Uterus (tissue), 4 donors: ENCODE measurements around the gene SH3RF3. TPM values are rescaled to one million over a fixed set of nuclear protein-coding genes. Genes with fewer than 3 reads are reported as not detected.

Experiments used
- DNase-seq, 2 donors: peaks; one replicate each; pipeline ENCODE4 v3.0.0-alpha.2; 2019 to 2020
- H3K27ac ChIP-seq, 2 donors: fragments of 200-600 bp; sonication (generic); 1 replicate in 1 of 2; 2 replicates in 1 of 2; pipeline ENCODE4 v1.5.1; 2016 to 2018
- H3K27me3 ChIP-seq, 2 donors: fragments of 200-600 bp; sonication (generic); one replicate each; pipeline ENCODE4 v1.5.1; 2018 to 2019; ENCODE audit warnings: control low read depth in 1 of 2
- H3K36me3 ChIP-seq, 2 donors: fragments of 200-600 bp; sonication (generic); one replicate each; pipeline ENCODE4 v1.5.1; 2019; ENCODE audit warnings: control low read depth in 1 of 2
- H3K4me1 ChIP-seq, 2 donors: fragments of 200-600 bp; sonication (generic); one replicate each; pipeline ENCODE4 v1.5.1; 2018 to 2019; ENCODE audit warnings: control low read depth in 1 of 2
- H3K4me3 ChIP-seq, 2 donors: fragments of 200-600 bp; sonication (generic); 1 replicate in 1 of 2; 2 replicates in 1 of 2; pipeline ENCODE4 v1.5.1; 2018 to 2019; ENCODE audit warnings: mild to moderate bottlenecking in 1 of 2
- H3K9me3 ChIP-seq, 2 donors: fragments of 200-600 bp; sonication (generic); one replicate each; pipeline ENCODE4 v1.5.1; 2019; ENCODE audit warnings: control low read depth in 1 of 2
- POLR2A ChIP-seq, 2 donors: fragments of 450-650 bp; IDR thresholded peaks; one replicate each; pipeline ENCODE4 v1.6.1; 2016; ENCODE audit warnings: antibody characterized with exemption in 2 of 2, mild to moderate bottlenecking in 1 of 2, moderate library complexity in 1 of 2
- intact Hi-C: fragments of 100-400 bp; cut with DNase I; formaldehyde crosslinking; loops from one replicate; pipeline ENCODE4 v1.15.1; 2023; ENCODE audit warnings: low total_unique reads
- total RNA-seq, 4 donors: library from RNA; depleted of rRNA in 3 of 4; stranded (reverse); fragments of >200 nt in 3 of 4; gene quantifications; one replicate each; pipeline versions ENCODE4 v1.1.0 to v1.2.4, GENCODE V29; 2014 to 2023
- TF ChIP-seq, protein P1 (sequence below), 4 experiments: fragments of 200-600 bp in 2 of 4; fragments of 450-650 bp in 2 of 4; sonication (generic) in 2 of 4; IDR thresholded peaks; one replicate each; pipeline ENCODE4 v1.5.1; 2016 to 2019; ENCODE audit warnings: antibody characterized with exemption in 4 of 4, mild to moderate bottlenecking in 2 of 4, moderate library complexity in 1 of 4
- donor health status: DM: yes; HTN: yes; CAD: no.

SH3RF3 gene
- total RNA-seq, 4 donors from 2014 or later: 5.1 to 10.2 (median 8.7) TPM; not detected in 1

GRCh38 chr2:109083771-109084170 lies 45.2 kb upstream of the SH3RF3 start:
- intact Hi-C loops: no loop called here
- Histone ChIP-seq H3K36me3 (no peaks in the 10 kb centered on the region), H3K9me3 (no peaks in the 10 kb centered on the region), H3K4me1 (no peaks in the 10 kb centered on the region), H3K27me3 (no peaks in the 10 kb centered on the region), H3K4me3 (no peak overlapping the region), H3K27ac (no peak overlapping the region)
- DNase-seq: no peak
- TF ChIP-seq, protein P1, sequence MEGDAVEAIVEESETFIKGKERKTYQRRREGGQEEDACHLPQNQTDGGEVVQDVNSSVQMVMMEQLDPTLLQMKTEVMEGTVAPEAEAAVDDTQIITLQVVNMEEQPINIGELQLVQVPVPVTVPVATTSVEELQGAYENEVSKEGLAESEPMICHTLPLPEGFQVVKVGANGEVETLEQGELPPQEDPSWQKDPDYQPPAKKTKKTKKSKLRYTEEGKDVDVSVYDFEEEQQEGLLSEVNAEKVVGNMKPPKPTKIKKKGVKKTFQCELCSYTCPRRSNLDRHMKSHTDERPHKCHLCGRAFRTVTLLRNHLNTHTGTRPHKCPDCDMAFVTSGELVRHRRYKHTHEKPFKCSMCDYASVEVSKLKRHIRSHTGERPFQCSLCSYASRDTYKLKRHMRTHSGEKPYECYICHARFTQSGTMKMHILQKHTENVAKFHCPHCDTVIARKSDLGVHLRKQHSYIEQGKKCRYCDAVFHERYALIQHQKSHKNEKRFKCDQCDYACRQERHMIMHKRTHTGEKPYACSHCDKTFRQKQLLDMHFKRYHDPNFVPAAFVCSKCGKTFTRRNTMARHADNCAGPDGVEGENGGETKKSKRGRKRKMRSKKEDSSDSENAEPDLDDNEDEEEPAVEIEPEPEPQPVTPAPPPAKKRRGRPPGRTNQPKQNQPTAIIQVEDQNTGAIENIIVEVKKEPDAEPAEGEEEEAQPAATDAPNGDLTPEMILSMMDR (IDR thresholded peaks at IDR 0.05): no peak
- TF ChIP-seq POLR2A (IDR thresholded peaks at IDR 0.05): no peak

GRCh38 chr2:109084341-109084740 lies 44.7 kb upstream of the SH3RF3 start:
- no peaks in the 10 kb centered on the region for H3K27me3 ChIP-seq
- H3K36me3 ChIP-seq: no peaks in the 10 kb centered on the region
- no peak for TF ChIP-seq POLR2A (IDR thresholded peaks at IDR 0.05)
- TF ChIP-seq, protein P1 (IDR thresholded peaks at IDR 0.05): no peak
- no peak overlapping the region for H3K27ac ChIP-seq
- intact Hi-C loops: no loop called here
- H3K9me3 ChIP-seq: no peaks in the 10 kb centered on the region
- H3K4me1 ChIP-seq: no peaks in the 10 kb centered on the region
- no peak overlapping the region for H3K4me3 ChIP-seq
- no peak for DNase-seq

- no peak for DNase-seq
- H3K4me1 ChIP-seq: no peaks in the 10 kb centered on the region
- TF ChIP-seq, protein P1 (IDR thresholded peaks at IDR 0.05): no peak
- TF ChIP-seq POLR2A (IDR thresholded peaks at IDR 0.05): no peak
- H3K27ac ChIP-seq: no peak overlapping the region
- H3K36me3 ChIP-seq: no peaks in the 10 kb centered on the region
- no peaks in the 10 kb centered on the region for H3K9me3 ChIP-seq
- H3K27me3 ChIP-seq: no peaks in the 10 kb centered on the region
- intact Hi-C loops: no loop called here
- no peak overlapping the region for H3K4me3 ChIP-seq
Measured at GRCh38 chr2:109085912-109086742, 42.9 kb upstream of the SH3RF3 start.

GRCh38 chr2:109086743-109087020 lies 42.3 kb upstream of the SH3RF3 start:
- no peak overlapping the region for H3K27ac ChIP-seq
- H3K9me3 ChIP-seq: no peaks in the 10 kb centered on the region
- H3K27me3 ChIP-seq: no peaks in the 10 kb centered on the region
- intact Hi-C loops: no loop called here
- no peak overlapping the region for H3K4me3 ChIP-seq
- H3K36me3 ChIP-seq: no peaks in the 10 kb centered on the region
- DNase-seq: no peak
- no peaks in the 10 kb centered on the region for H3K4me1 ChIP-seq
- TF ChIP-seq, protein P1 (IDR thresholded peaks at IDR 0.05): no peak

DNA sequence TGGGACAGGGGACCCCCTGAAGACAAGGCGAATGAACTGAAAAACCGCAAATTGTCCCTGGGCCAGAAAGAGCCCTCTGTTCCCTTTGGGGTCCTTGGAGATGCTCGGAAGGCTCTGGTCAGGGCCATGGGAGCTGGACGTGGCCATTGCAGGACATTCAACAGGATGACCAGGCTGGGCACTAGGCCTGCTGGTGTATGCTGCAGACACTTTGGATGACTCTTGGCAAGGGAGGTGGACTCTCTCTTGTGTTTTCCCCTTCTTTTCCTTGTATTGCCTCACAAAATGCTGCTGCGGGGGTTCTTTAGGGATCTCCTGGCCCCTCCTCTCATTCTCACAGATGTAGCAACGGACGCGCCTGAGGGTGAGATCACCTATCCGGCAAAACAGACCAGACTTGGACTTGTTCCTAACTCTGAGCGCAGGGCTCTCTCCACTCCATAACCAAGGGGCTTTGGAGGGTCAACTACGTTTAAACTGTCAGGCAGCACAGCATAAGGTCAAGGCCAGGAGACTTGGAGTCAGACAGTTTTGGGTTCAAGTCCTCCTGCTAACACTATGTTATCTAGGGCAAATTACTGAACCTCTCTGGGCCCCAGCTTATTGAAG lies 41.8 kb upstream of the SH3RF3 start:
- intact Hi-C loops: no loop called here

More for the DNA sequence above, 41.8 kb upstream of the SH3RF3 start:
- Histone ChIP-seq H3K36me3 (no peaks in the 10 kb centered on the region), H3K27ac (no peak overlapping the region), H3K4me3 (no peak overlapping the region), H3K27me3 (no peaks in the 10 kb centered on the region), H3K4me1 (no peaks in the 10 kb centered on the region), H3K9me3 (no peaks in the 10 kb centered on the region)
- no peak for TF ChIP-seq POLR2A (IDR thresholded peaks at IDR 0.05)
- TF ChIP-seq, protein P1 (IDR thresholded peaks at IDR 0.05): no peak
- no peak for DNase-seq
